A673 (cell line): ENCODE measurements around the gene RIC1. TPM values are rescaled to one million over a fixed set of nuclear protein-coding genes. Genes with fewer than 3 reads are reported as not detected.

Source experiments
- BruUV-seq: library from RNA; stranded (reverse); fragments of 400-500 nt; replicated peaks from 2 replicates; lab custom pipeline; 2021; lab: Mats Ljungman, UMichigan
- CTCF ChIA-PET: fragments of 300-600 bp; sonication (Branson Sonifier 250); formaldehyde crosslinking; loops from one replicate; lab custom pipeline; 2022; ENCODE audit warnings: antibody characterized with exemption; lab: Charles Lee
- POLR2A ChIA-PET: fragments of 300-600 bp; sonication (Branson Sonifier 250); formaldehyde crosslinking; loops from one replicate; lab custom pipeline; 2022; ENCODE audit warnings: antibody characterized with exemption; ENCODE audit not compliant: low non-redundant PET; lab: Charles Lee
- DNase-seq: peaks from one replicate; pipeline ENCODE4 v3.0.0-alpha.2; 2015; ENCODE audit warnings: low spot score
- H3K27ac ChIP-seq: fragments of 200-600 bp; sonication (generic); 2 replicates; pipeline ENCODE4 v1.5.1; 2016; ENCODE audit warnings: mixed run types, low read depth, mild to moderate bottlenecking, mixed read lengths, antibody characterized with exemption, low read length; ENCODE audit not compliant: poor library complexity, severe bottlenecking
- H3K27me3 ChIP-seq: fragments of 200-600 bp; sonication (generic); replicated peaks from 2 replicates; pipeline ENCODE4 v1.6.1; 2017; ENCODE audit warnings: mixed run types, low read depth, mild to moderate bottlenecking, mixed read lengths, antibody characterized with exemption, low read length; ENCODE audit not compliant: insufficient read depth, poor library complexity
- H3K36me3 ChIP-seq: fragments of 200-600 bp; sonication (generic); 2 replicates; pipeline ENCODE4 v1.6.1; 2016; ENCODE audit warnings: mixed run types, mild to moderate bottlenecking, mixed read lengths, antibody characterized with exemption, low read length; ENCODE audit not compliant: insufficient read depth, poor library complexity, severe bottlenecking
- H3K4me1 ChIP-seq: fragments of 200-600 bp; sonication (generic); 2 replicates; pipeline ENCODE4 v1.6.1; 2017; ENCODE audit warnings: mixed run types, mild to moderate bottlenecking, mixed read lengths, antibody characterized with exemption, low read length; ENCODE audit not compliant: insufficient read depth, poor library complexity, severe bottlenecking
- H3K4me3 ChIP-seq: fragments of 200-600 bp; sonication (generic); 2 replicates; pipeline ENCODE4 v1.5.1; 2016; ENCODE audit warnings: low read depth, mixed run types, mild to moderate bottlenecking, mixed read lengths, low read length; ENCODE audit not compliant: poor library complexity, severe bottlenecking
- H3K9me3 ChIP-seq: fragments of 200-600 bp; sonication (generic); 2 replicates; pipeline ENCODE4 v1.6.1; 2016; ENCODE audit warnings: mixed run types, low read depth, mild to moderate bottlenecking, mixed read lengths, antibody characterized with exemption, low read length; ENCODE audit not compliant: poor library complexity, severe bottlenecking
- CTCF ChIP-seq: fragments of 300-800, 200-600 bp; sonication (generic); conservative IDR thresholded peaks from 2 replicates; pipeline ENCODE4 v1.5.1; 2017; ENCODE audit warnings: low read depth, mild to moderate bottlenecking, antibody characterized with exemption, low read length, moderate library complexity, mixed read lengths
- EZH2 ChIP-seq: fragments of 200-600 bp; sonication (generic); IDR thresholded peaks from 2 replicates; pipeline ENCODE4 v1.6.1; 2017; ENCODE audit warnings: borderline replicate concordance, low read depth, mild to moderate bottlenecking, mixed read lengths, antibody characterized with exemption, low read length; ENCODE audit not compliant: poor library complexity, severe bottlenecking
- intact Hi-C: fragments of 100-400 bp; cut with micrococcal nuclease; formaldehyde crosslinking; loops from one replicate; pipeline ENCODE4 v1.10.0; 2022; ENCODE audit not compliant: unreplicated experiment
- total RNA-seq: library from RNA; stranded (reverse); gene quantifications from 2 replicates; pipeline ENCODE4 v1.2.3, GENCODE V29; 2021

RIC1 gene
- total RNA-seq, 1 experiment from 2014 or later = 23.3 TPM

GRCh38 chr9:5593904-5594303 lies 35.0 kb upstream of the RIC1 start:
- TF ChIP-seq EZH2 = no peak
- TF ChIP-seq CTCF = no peak
- BruUV-seq = no TSS peak
- Histone ChIP-seq H3K27ac (no peak overlapping the region), H3K4me1 (peaks cover 8% of the 10 kb centered on the region), H3K9me3 (no peaks in the 10 kb centered on the region), H3K36me3 (no peaks in the 10 kb centered on the region), H3K27me3 (no peaks in the 10 kb centered on the region), H3K4me3 (no peak overlapping the region)
- no peak for DNase-seq
- POLR2A ChIA-PET = no interaction called here
- CTCF ChIA-PET = no interaction called here
- intact Hi-C loops = no loop called here

- no TSS peak for BruUV-seq
- POLR2A ChIA-PET = no interaction called here
- no peak for TF ChIP-seq CTCF
- TF ChIP-seq EZH2 = no peak
- no peaks in the 10 kb centered on the region for H3K27me3 ChIP-seq
- H3K27ac ChIP-seq = no peak overlapping the region
- no peaks in the 10 kb centered on the region for H3K36me3 ChIP-seq
- H3K4me3 ChIP-seq = no peak overlapping the region
- peak; percentile 75 for DNase-seq
- CTCF ChIA-PET = interaction anchor here (0.6 kb wide), 1 partner anchor 409 kb away, joined by 4 read pairs; no protein-coding TSS in a partner anchor
- intact Hi-C loops = no loop called here
- peaks cover 8% of the 10 kb centered on the region for H3K4me1 ChIP-seq
- no peaks in the 10 kb centered on the region for H3K9me3 ChIP-seq
Measured at GRCh38 chr9:5596173-5596572, 32.7 kb upstream of the RIC1 start.

- intact Hi-C loops = loop anchor here (10.0 kb wide), 1 partner anchor 624 kb away; the partner anchor contains the start of gene JAK2
- Histone ChIP-seq H3K9me3 (no peaks in the 10 kb centered on the region), H3K27ac (no peak overlapping the region), H3K4me1 (no peaks in the 10 kb centered on the region), H3K27me3 (no peaks in the 10 kb centered on the region), H3K36me3 (no peaks in the 10 kb centered on the region), H3K4me3 (no peak overlapping the region)
- ChIA-PET CTCF (interaction anchor here (0.5 kb wide), 1 partner anchor 854 kb away, joined by 5 read pairs; no protein-coding TSS in a partner anchor), POLR2A (interaction anchor here (0.6 kb wide), 1 partner anchor 66 kb away, joined by 4 read pairs; no protein-coding TSS in a partner anchor)
- no TSS peak for BruUV-seq
- DNase-seq = no peak
- no peak for TF ChIP-seq EZH2
- no peak for TF ChIP-seq CTCF
Measured at GRCh38 chr9:5608298-5609225, 20.3 kb upstream of the RIC1 start.
